Epithelial cell of esophagus (primary cell): ENCODE measurements around the gene SFT2D1.

Source experiments
- DNase-seq: peaks from one replicate; pipeline ENCODE4 v3.0.0; 2010; ENCODE audit warnings: low read depth
- H3K4me3 ChIP-seq: 2 replicates; pipeline ENCODE4 v1.5.1; 2011; ENCODE audit warnings: mild to moderate bottlenecking, low read length, control low read depth
- CTCF ChIP-seq: IDR thresholded peaks from 2 replicates; pipeline ENCODE4 v1.5.1; 2011; ENCODE audit warnings: low read depth, mild to moderate bottlenecking, low read length, control low read depth, inconsistent platforms; ENCODE audit not compliant: insufficient read depth; ENCODE audit errors: missing control alignments

The SFT2D1 gene

GRCh38 chr6:166281104-166281503, 61.2 kb downstream of the SFT2D1 start:
- DNase-seq, result no peak
- TF ChIP-seq CTCF, result no peak

GRCh38 chr6:166279393-166279679, 63.0 kb downstream of the SFT2D1 start:
- no peak overlapping the region for H3K4me3 ChIP-seq
- DNase-seq, result no peak
- no peak for TF ChIP-seq CTCF

More at GRCh38 chr6:166281104-166281503, 61.2 kb downstream of the SFT2D1 start:
- H3K4me3 ChIP-seq, result no peak overlapping the region

- no peak for DNase-seq
- H3K4me3 ChIP-seq, result no peak overlapping the region
- no peak for TF ChIP-seq CTCF
Observed at GRCh38 chr6:166278579-166279392, 63.6 kb downstream of the SFT2D1 start.

GRCh38 chr6:166277892-166278578, 64.3 kb downstream of the SFT2D1 start:
- H3K4me3 ChIP-seq, result no peak overlapping the region
- DNase-seq, result peak; percentile 17
- no peak for TF ChIP-seq CTCF

GRCh38 chr6:166277018-166277417, 65.3 kb downstream of the SFT2D1 start:
- no peak for DNase-seq
- H3K4me3 ChIP-seq, result no peak overlapping the region
- no peak for TF ChIP-seq CTCF

- peak; percentile 60 for DNase-seq
- peak; percentile 73 for TF ChIP-seq CTCF
- H3K4me3 ChIP-seq, result no peak overlapping the region
Observed at GRCh38 chr6:166275714-166276166, 66.6 kb downstream of the SFT2D1 start.

- no peak overlapping the region for H3K4me3 ChIP-seq
- DNase-seq, result no peak
- no peak for TF ChIP-seq CTCF
Observed at GRCh38 chr6:166274739-166275370, 67.5 kb downstream of the SFT2D1 start.
